ENCODE data around the gene CMPK1. TPM values are rescaled to one million over a fixed set of nuclear protein-coding genes. Genes with fewer than 3 reads are reported as not detected.

The CMPK1 gene
- total RNA-seq, 2 experiments from 2014 or later = 77.5 to 94.4 TPM

DNA sequence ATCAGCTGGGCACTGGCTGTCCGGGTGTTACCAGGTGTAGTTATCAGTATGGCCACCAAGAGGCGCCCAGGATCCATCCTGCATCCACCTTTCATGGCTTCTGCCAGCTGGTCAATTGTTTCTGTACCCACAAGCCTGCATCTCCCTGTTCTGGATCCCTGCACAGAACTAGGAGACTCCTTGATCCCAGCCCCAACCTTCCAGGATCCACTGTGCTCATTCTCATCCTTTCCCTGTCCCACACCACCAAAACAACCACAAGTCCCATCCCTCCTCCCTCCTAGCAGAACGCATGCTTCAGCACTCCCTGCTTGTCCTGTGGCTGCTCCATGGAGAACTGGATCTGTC lies 55.3 kb downstream of the CMPK1 start:
- CTCF ChIA-PET = interaction anchor here (0.6 to 2.6 kb wide), 15 partner anchors 13 to 840 kb away, joined by 3 to 13 read pairs (median 3); partner anchors contain the start of gene FOXD2
- Mint-ChIP-seq H3K4me3 (no peak overlapping the region), H3K27me3 (peaks cover 10% of the 10 kb centered on the region), H3K36me3 (no peaks in the 10 kb centered on the region), H3K4me1 (no peaks in the 10 kb centered on the region), H3K27ac (no peak overlapping the region), H3K9me3 (ENCODE audit: low read depth) (no peaks in the 10 kb centered on the region)
- peak; percentile 61 for DNase-seq
- peak; percentile 69 for ATAC-seq

DNA sequence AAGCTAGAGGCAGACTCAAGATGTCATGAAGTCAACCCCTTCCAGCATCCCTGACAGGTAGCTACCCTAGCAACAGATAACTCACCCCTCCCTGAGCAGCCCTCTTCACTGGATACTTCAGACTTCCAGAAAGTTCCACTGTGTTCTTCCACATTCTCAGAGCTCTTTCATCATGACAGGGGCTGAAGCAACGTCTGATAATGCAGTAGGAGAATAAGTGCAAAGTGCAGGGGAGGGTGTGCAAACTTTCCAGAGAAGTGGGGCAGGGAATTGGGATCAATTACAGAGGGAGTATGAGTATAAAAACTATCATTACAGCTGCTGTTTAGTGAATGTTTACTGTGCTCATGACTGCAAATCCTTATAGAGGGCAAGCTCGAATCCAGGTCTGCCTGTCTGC lies 56.1 kb downstream of the CMPK1 start:
- Mint-ChIP-seq H3K27ac (no peak overlapping the region), H3K9me3 (ENCODE audit: low read depth) (no peaks in the 10 kb centered on the region), H3K4me3 (no peak overlapping the region), H3K36me3 (no peaks in the 10 kb centered on the region), H3K4me1 (no peaks in the 10 kb centered on the region), H3K27me3 (peaks cover 13% of the 10 kb centered on the region)
- DNase-seq (no peak), ATAC-seq (no peak)
- CTCF ChIA-PET = interaction anchor here (1.1 to 2.6 kb wide), 7 partner anchors 12 to 366 kb away, joined by 3 to 13 read pairs (median 4); partner anchors contain the start of gene FOXD2

DNA sequence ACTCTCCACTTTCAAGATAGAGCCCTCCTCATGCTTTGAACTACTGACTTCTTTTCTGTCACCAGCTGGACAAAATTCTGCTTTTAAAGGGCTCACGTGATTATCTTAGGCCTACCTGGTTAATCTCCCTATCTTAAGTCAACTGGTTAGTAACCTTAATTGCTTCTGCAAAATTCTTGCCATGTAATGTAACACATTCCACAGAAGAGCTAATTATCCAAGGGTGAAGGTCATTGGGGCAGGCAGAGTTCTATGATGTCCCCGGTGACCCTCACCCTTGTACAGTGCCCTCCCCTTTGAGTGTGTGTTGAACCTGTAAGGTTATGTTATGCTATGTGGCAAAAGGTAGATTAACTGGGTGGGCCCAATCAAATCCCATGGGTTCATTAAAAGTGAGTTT lies 57.3 kb downstream of the CMPK1 start:
- CTCF ChIA-PET = interaction anchor here (0.6 to 1.8 kb wide), 4 partner anchors 33 to 320 kb away, joined by 3 to 4 read pairs (median 3); partner anchors contain the start of gene FOXD2
- DNase-seq (no peak), ATAC-seq (no peak)
- H3K36me3 Mint-ChIP-seq = no peaks in the 10 kb centered on the region
- H3K4me1 Mint-ChIP-seq = no peaks in the 10 kb centered on the region
- H3K4me3 Mint-ChIP-seq = no peak overlapping the region
- H3K27ac Mint-ChIP-seq = no peak overlapping the region
- H3K27me3 Mint-ChIP-seq = peaks cover 13% of the 10 kb centered on the region
- H3K9me3 Mint-ChIP-seq (ENCODE audit: low read depth) = no peaks in the 10 kb centered on the region

DNA sequence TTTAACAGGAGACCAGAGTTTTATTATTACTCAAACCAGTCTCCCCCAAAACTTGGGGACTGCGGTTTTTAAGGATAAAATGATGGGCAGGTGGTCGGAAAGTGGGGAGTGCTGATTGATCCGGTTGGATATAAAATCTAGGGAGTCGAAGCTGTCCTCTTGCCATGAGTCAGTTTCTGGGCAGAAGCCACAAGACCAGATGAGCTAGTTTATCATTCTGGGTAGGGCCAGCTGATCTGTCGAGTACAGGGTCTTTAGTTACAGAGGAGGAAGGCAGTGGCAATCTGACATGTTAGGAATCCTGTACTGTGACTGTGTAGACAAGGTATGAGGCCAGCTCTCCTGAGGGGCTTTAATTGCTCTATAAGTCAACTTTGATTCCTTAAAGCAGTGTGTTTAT lies 59.6 kb downstream of the CMPK1 start:
- no peaks in the 10 kb centered on the region for H3K9me3 Mint-ChIP-seq (ENCODE audit: low read depth)
- no peak overlapping the region for H3K27ac Mint-ChIP-seq
- DNase-seq (no peak), ATAC-seq (no peak)
- H3K4me3 Mint-ChIP-seq = no peak overlapping the region
- no peaks in the 10 kb centered on the region for H3K36me3 Mint-ChIP-seq
- CTCF ChIA-PET = interaction anchor here (2.1 kb wide), 1 partner anchor 333 kb away, joined by 5 read pairs; no protein-coding TSS in a partner anchor
- peaks cover 13% of the 10 kb centered on the region for H3K27me3 Mint-ChIP-seq
- no peaks in the 10 kb centered on the region for H3K4me1 Mint-ChIP-seq

DNA sequence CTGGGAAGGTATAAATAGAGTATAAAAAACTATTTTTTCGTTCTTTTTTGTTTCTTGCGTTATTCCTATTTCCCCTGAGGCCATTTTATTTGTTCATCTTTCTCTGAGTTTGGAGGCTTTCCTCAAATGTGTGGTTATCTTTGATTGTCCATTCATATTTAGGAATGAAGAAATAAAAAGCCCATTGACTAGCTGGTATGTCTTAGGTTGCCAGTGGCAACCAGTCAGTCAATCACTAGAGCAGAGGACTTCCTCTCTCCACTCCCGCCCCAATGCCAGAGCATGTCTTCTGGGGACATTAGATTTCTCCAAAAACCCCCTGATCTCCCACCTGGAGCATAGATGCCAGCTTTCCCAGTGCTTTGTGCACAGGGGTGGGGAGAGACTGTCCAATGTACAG lies 61.8 kb downstream of the CMPK1 start:
- no peaks in the 10 kb centered on the region for H3K9me3 Mint-ChIP-seq (ENCODE audit: low read depth)
- no peak overlapping the region for H3K27ac Mint-ChIP-seq
- ATAC-seq (no peak), DNase-seq (no peak)
- peaks cover 20% of the 10 kb centered on the region for H3K27me3 Mint-ChIP-seq
- no peaks in the 10 kb centered on the region for H3K36me3 Mint-ChIP-seq
- H3K4me3 Mint-ChIP-seq = no peak overlapping the region
- CTCF ChIA-PET = no interaction called here
- no peaks in the 10 kb centered on the region for H3K4me1 Mint-ChIP-seq

DNA sequence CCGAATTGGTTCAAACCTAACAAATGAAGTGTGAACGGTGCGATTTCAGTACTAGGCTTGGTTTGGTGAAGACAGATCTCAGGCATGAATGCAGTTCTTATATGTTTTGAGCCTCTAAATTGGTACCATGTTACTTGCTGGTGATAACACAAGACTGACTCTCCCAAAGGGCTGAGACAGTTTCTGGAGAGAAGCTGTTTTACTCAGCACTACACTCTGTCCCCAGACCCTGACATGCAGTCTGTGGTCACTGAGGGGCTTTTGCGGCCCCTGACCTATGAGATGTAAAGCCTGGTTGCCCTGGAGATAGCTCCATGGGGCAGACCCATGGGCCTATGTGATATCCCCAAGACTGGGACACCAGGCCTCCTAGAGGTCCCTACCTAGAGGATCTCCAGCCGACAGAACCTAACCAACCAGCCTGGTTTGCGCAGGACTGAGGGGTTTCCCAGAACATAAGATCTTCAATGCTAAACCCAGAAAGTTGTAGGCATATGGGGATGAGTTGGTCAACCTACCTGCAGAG lies 63.1 kb downstream of the CMPK1 start:
- no peak for DNase-seq
- Mint-ChIP-seq H3K4me3 (no peak overlapping the region), H3K9me3 (ENCODE audit: low read depth) (no peaks in the 10 kb centered on the region), H3K27me3 (peaks cover 29% of the 10 kb centered on the region), H3K4me1 (no peaks in the 10 kb centered on the region), H3K36me3 (no peaks in the 10 kb centered on the region), H3K27ac (no peak overlapping the region)
- CTCF ChIA-PET = no interaction called here
- ATAC-seq = no peak

DNA sequence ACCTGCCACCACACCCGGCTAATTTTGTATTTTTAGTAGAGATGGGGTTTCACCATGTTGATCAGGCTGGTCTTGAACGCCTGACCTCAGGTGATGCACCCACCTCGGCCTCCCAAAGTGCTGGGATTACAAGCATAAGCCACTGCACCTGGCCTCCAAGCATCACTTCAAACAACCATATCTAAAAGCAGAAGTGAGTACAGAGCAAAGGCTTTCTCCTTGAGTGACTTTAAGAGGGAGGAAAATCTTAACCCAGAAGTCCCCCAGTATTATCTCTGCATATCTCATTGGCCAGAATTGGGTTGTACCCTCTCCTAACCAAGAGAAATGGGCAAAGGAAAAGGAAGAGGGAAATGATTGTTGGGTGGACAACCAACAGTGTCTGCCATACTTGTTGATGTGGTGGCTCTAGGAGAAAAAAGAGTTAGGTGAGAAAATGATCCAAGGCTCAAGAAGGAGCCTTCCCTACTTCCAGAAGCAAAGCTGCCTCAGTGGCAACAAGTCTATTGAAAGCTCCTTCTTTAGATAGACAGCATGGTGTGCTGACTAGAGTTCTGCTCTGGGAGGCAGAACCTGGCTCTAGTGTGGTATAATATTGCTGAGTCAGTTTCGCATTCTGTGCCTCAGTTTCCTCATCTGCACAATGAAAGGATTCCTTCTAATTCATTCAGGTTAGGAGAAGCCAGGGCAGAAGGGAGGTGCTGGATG lies 65.7 kb downstream of the CMPK1 start:
- DNase-seq (no peak), ATAC-seq (no peak)
- Mint-ChIP-seq H3K27ac (no peak overlapping the region), H3K36me3 (no peaks in the 10 kb centered on the region), H3K27me3 (peaks cover 16% of the 10 kb centered on the region), H3K4me3 (no peak overlapping the region), H3K9me3 (ENCODE audit: low read depth) (no peaks in the 10 kb centered on the region), H3K4me1 (no peaks in the 10 kb centered on the region)
- CTCF ChIA-PET = no interaction called here

DNA sequence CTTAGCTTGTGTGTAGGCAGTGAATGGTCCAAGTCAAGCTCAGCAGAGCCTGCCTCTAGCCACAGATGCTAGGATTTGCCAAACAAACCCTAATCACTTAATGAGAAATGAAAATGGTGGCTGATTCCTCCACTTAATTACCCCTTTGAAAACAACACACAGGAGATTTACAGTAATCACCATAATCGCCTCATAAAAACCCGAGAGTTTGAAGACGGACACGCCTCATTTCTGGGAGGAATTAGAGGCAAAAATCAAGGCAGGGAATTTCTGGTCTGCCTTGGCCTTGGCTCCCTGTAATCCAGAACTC lies 66.2 kb downstream of the CMPK1 start:
- CTCF ChIA-PET = no interaction called here
- no peak for ATAC-seq
- Mint-ChIP-seq H3K4me1 (no peaks in the 10 kb centered on the region), H3K4me3 (no peak overlapping the region), H3K9me3 (ENCODE audit: low read depth) (no peaks in the 10 kb centered on the region), H3K36me3 (no peaks in the 10 kb centered on the region), H3K27ac (no peak overlapping the region), H3K27me3 (peaks cover 15% of the 10 kb centered on the region)
- no peak for DNase-seq

DNA sequence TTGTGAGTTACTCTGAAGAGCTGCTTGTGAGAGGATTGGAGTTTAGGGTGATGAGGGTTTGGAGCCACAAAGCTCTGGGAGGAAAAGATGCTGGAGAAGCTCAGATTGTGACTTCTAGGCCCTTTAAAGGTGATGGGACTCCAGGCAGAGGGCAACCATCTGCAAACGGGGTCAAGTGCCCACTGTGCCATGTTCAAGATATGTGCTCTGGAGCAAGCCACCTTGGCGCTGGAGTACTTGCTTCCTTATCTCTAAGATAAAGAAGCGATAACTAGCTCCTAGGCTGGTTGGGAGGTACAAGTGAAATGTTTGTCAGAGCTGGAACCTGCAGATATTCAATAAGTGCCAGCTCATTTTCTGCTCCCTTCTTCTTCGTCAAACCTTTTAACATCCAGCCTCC lies 68.2 kb downstream of the CMPK1 start:
- Mint-ChIP-seq H3K36me3 (no peaks in the 10 kb centered on the region), H3K4me1 (no peaks in the 10 kb centered on the region), H3K4me3 (no peak overlapping the region), H3K9me3 (ENCODE audit: low read depth) (no peaks in the 10 kb centered on the region), H3K27ac (no peak overlapping the region), H3K27me3 (peaks cover 24% of the 10 kb centered on the region)
- DNase-seq (no peak), ATAC-seq (no peak)
- CTCF ChIA-PET = interaction anchor here (2.0 kb wide), 1 partner anchor 13 kb away, joined by 7 read pairs; no protein-coding TSS in a partner anchor

DNA sequence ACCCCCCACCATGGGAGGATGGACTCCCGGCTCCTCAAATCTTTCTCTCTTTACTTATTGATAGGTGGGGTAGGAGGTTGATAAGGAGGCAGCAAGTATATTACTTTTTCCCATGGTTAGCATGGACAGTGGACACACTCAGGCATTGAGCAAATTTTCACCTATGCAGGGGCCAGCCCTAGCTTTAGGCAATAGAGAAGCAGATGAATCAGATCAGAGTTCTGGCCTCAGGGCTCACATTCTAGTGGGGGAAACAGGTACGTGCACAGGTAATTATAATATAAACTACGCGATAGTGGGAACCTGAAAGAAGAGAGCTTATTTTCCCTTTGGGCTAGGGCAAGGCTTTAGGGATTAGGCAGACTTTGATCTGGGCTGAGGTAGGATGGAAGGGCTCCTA lies 69.0 kb downstream of the CMPK1 start:
- no peak for DNase-seq
- H3K4me1 Mint-ChIP-seq = no peaks in the 10 kb centered on the region
- H3K4me3 Mint-ChIP-seq = no peak overlapping the region
- peaks cover 24% of the 10 kb centered on the region for H3K27me3 Mint-ChIP-seq
- no peak overlapping the region for H3K27ac Mint-ChIP-seq
- CTCF ChIA-PET = interaction anchor here (2.0 kb wide), 1 partner anchor 14 kb away, joined by 7 read pairs; no protein-coding TSS in a partner anchor
- ATAC-seq = no peak
- H3K36me3 Mint-ChIP-seq = no peaks in the 10 kb centered on the region
- no peaks in the 10 kb centered on the region for H3K9me3 Mint-ChIP-seq (ENCODE audit: low read depth)

DNA sequence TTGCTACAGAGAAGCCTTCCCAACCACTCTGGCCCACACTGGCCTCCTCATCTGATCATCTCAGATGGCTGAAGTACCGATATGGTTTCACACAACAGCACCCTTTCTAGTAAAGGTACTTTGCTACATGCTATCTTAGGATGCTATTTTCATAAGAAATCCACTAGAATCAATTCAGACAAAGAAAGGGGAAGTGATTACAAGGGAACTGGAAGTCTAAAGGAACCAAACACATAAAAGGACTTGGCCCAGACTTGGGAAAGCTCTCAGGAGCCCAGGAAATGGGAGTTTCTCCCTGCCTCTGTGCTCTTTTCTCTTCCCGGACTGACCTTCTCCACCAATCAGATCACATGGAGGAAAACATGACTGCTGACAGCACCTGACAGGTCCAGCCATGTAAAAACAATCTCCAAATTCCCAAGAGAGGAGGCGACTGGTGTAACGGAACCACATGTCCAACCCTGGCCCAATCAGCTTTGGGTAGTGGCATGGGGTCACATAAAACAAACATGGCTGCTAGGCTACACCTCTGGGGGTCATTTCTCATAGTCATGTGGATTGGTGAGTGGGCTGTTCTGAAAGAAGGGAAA lies 69.8 kb downstream of the CMPK1 start:
- ATAC-seq (no peak), DNase-seq (no peak)
- peaks cover 23% of the 10 kb centered on the region for H3K27me3 Mint-ChIP-seq
- no peaks in the 10 kb centered on the region for H3K4me1 Mint-ChIP-seq
- CTCF ChIA-PET = interaction anchor here (2.0 kb wide), 1 partner anchor 14 kb away, joined by 7 read pairs; no protein-coding TSS in a partner anchor
- H3K9me3 Mint-ChIP-seq (ENCODE audit: low read depth) = no peaks in the 10 kb centered on the region
- no peak overlapping the region for H3K27ac Mint-ChIP-seq
- no peaks in the 10 kb centered on the region for H3K36me3 Mint-ChIP-seq
- no peak overlapping the region for H3K4me3 Mint-ChIP-seq

DNA sequence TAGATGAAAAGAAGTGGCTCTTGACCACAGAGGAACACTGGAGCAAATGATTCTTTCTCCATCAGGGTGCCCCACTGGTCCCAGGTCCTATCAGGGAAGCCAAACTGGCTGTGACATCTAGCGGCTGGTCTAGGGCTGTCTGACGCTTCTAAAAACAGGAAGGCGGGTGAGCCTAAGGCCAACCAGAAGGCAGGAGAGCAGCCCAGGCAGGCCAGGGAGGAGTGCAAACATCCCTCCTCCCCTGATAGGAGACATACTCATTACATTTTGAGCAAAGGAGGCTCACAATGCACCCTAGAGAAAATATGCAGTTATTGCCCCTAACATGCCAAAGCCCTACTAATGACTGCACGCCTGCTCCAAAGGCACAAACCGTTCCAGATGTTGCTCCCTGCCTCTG lies 72.1 kb downstream of the CMPK1 start:
- Mint-ChIP-seq H3K36me3 (no peaks in the 10 kb centered on the region), H3K27me3 (peaks cover 27% of the 10 kb centered on the region), H3K4me3 (no peak overlapping the region), H3K9me3 (ENCODE audit: low read depth) (no peaks in the 10 kb centered on the region), H3K27ac (no peak overlapping the region), H3K4me1 (no peaks in the 10 kb centered on the region)
- ATAC-seq = no peak
- DNase-seq = no peak
- CTCF ChIA-PET = interaction anchor here (1.7 kb wide), 1 partner anchor 320 kb away, joined by 4 read pairs; no protein-coding TSS in a partner anchor

DNA sequence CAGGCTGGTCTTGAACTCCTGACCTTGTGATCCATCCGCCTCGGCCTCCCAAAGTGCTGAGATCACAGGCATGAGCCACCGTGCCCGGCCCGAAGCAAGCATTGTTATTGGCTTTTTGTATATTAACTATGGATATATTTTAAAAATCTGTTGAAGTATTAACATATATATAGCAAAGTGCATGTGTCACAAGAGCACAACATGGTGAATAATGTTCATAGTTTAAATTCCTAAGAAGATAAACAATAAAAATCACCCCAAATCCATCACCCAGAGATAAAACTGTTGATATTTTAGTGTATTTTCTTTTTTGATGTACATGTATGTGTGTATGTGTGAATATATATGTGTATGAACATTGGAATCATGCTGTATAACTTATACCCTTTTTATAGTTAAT lies 73.4 kb downstream of the CMPK1 start:
- Mint-ChIP-seq H3K36me3 (no peaks in the 10 kb centered on the region), H3K9me3 (ENCODE audit: low read depth) (no peaks in the 10 kb centered on the region), H3K27ac (no peak overlapping the region), H3K4me1 (no peaks in the 10 kb centered on the region), H3K27me3 (peaks cover 21% of the 10 kb centered on the region), H3K4me3 (no peak overlapping the region)
- CTCF ChIA-PET = interaction anchor here (1.4 kb wide), 1 partner anchor 11 kb away, joined by 4 read pairs; no protein-coding TSS in a partner anchor
- ATAC-seq (no peak), DNase-seq (no peak)

DNA sequence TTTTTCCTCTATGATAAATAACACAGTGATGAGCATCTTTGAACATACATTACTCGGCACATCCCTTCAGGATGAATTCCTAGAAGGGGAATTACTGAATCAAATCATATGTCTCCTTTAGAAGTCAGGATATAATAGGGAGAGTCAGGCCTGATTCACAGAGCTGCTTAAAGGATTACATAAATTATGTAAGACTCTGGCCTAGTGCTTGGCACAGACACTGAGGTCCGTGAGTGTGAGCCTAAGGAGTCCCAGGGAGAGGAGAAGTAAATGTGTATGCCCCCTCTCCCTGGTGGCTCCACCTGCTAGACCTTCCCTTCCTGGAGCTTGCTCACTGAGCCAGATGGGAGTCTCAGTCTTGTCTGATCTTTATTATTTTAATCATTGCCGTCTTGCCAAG lies 73.9 kb downstream of the CMPK1 start:
- no peaks in the 10 kb centered on the region for H3K9me3 Mint-ChIP-seq (ENCODE audit: low read depth)
- H3K27ac Mint-ChIP-seq = no peak overlapping the region
- no peak overlapping the region for H3K4me3 Mint-ChIP-seq
- H3K27me3 Mint-ChIP-seq = peaks cover 21% of the 10 kb centered on the region
- no peaks in the 10 kb centered on the region for H3K36me3 Mint-ChIP-seq
- ATAC-seq = no peak
- no peak for DNase-seq
- CTCF ChIA-PET = interaction anchor here (1.4 kb wide), 1 partner anchor 10 kb away, joined by 4 read pairs; no protein-coding TSS in a partner anchor
- H3K4me1 Mint-ChIP-seq = no peaks in the 10 kb centered on the region

Measured in activated CD8-positive, alpha-beta memory T cell treated with anti-CD3 and anti-CD28 coated beads, Interleukin-2, amount 10 ng/mL, durations not matched to agents 7 days and 5 days (primary cell).